Measurements from ENCODE around the gene ITK. TPM values are rescaled to one million over a fixed set of nuclear protein-coding genes. Genes with fewer than 3 reads are reported as not detected.

ITK gene
- total and polyA plus RNA-seq, 3 donors from 2014 or later = 0.93 to 3.8 (median 1.3) TPM

GRCh38 chr5:157162919-157163510 lies 17.6 kb upstream of the ITK start:
- no peak overlapping the region for H3K27ac ChIP-seq
- no peak for DNase-seq
- TF ChIP-seq POLR2A (IDR thresholded peaks at IDR 0.05) = no peak
- no peak for TF ChIP-seq CTCF (IDR thresholded peaks at IDR 0.05)
- no peak overlapping the region for H3K4me3 ChIP-seq
- intact Hi-C loops (cut with DNase I; ENCODE audit: low total_unique reads) = no loop called here
- H3K9me3 ChIP-seq = no peaks in the 10 kb centered on the region
- H3K4me1 ChIP-seq = no peaks in the 10 kb centered on the region
- WGBS, 2 donors = 96 to 97% methylated on average over 9 to 12 of the region's 12 CpGs
- H3K27me3 ChIP-seq = no peaks in the 10 kb centered on the region
- H3K36me3 ChIP-seq (ENCODE audit: low read depth, missing control alignments) = no peaks in the 10 kb centered on the region

- H3K4me3 ChIP-seq = no peak overlapping the region
- DNase-seq = no peak
- no peak overlapping the region for H3K27ac ChIP-seq
- H3K4me1 ChIP-seq = no peaks in the 10 kb centered on the region
- no peaks in the 10 kb centered on the region for H3K9me3 ChIP-seq
- H3K36me3 ChIP-seq (ENCODE audit: low read depth, missing control alignments) = no peaks in the 10 kb centered on the region
- WGBS, 2 donors = 78 to 81% methylated on average over 5 of the region's 5 CpGs
- H3K27me3 ChIP-seq = no peaks in the 10 kb centered on the region
- TF ChIP-seq POLR2A (IDR thresholded peaks at IDR 0.05) = no peak
- TF ChIP-seq CTCF (IDR thresholded peaks at IDR 0.05) = no peak
- intact Hi-C loops (cut with DNase I; ENCODE audit: low total_unique reads) = no loop called here
Measured at GRCh38 chr5:157164521-157164920, 16.1 kb upstream of the ITK start.

DNA sequence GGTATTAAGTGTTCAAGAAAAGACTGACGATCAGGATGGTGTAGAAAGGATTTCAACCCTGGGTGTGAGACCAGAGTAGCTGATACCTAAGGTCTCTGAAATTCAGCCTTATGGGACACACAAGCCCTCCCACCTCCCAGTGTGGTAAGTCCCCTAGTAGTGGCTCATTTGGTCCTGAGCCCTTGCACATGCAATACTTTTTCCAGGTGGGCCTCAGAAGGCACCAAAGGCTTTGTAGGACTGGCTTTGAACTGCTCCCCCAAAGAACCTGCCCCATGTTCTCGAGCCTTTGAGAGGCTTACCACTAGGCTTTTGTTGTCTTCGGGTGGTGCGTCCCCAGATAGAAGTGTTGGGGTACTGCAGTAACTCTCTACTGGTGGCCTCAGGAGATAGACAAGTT lies 15.4 kb upstream of the ITK start:
- no peaks in the 10 kb centered on the region for H3K9me3 ChIP-seq
- TF ChIP-seq CTCF (IDR thresholded peaks at IDR 0.05) = no peak
- no peak for TF ChIP-seq POLR2A (IDR thresholded peaks at IDR 0.05)
- DNase-seq = no peak
- 90 to 94% methylated on average over 4 of the region's 4 CpGs for WGBS, 2 donors
- no peaks in the 10 kb centered on the region for H3K4me1 ChIP-seq
- no peaks in the 10 kb centered on the region for H3K36me3 ChIP-seq (ENCODE audit: low read depth, missing control alignments)
- no peaks in the 10 kb centered on the region for H3K27me3 ChIP-seq
- no peak overlapping the region for H3K27ac ChIP-seq
- intact Hi-C loops (cut with DNase I; ENCODE audit: low total_unique reads) = no loop called here
- H3K4me3 ChIP-seq = no peak overlapping the region

DNA sequence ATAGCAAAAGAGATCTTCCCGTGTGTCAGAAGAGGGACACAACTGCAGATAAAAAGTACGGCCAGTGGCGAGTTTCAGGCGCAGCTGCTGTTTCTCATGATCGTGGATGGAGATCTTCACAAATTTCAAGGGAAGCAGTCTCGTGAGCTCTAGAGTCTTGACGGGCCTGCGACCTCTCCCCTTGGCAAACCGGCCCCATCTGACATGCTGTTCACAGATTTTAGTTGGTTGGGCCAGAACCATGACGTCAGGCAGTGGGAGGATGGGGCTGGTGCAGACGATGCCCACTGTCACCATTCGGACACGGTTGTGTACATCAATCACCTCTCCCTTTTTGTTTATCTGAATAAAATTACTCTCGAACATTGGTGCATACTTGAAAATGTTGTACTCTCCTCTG lies 15.0 kb upstream of the ITK start:
- H3K27me3 ChIP-seq = no peaks in the 10 kb centered on the region
- TF ChIP-seq CTCF (IDR thresholded peaks at IDR 0.05) (no peak), POLR2A (IDR thresholded peaks at IDR 0.05) (no peak)
- no peaks in the 10 kb centered on the region for H3K9me3 ChIP-seq
- H3K4me1 ChIP-seq = no peaks in the 10 kb centered on the region
- H3K36me3 ChIP-seq (ENCODE audit: low read depth, missing control alignments) = no peaks in the 10 kb centered on the region
- no peak overlapping the region for H3K27ac ChIP-seq
- DNase-seq = no peak
- no peak overlapping the region for H3K4me3 ChIP-seq
- intact Hi-C loops (cut with DNase I; ENCODE audit: low total_unique reads) = no loop called here
- 87% methylated on average over 14 of the region's 14 CpGs for WGBS, 2 donors

Data from testis (tissue), 3 donors.